GM19438 (cell line): ENCODE data around the gene RFX1.
"Not testable (repeated sequence)": the region's sequence is repeated elsewhere in the genome, so short reads cannot be mapped to it uniquely, and the experiment has no call there.

Experiments
- ATAC-seq: cut with Tn5 transposase; IDR thresholded peaks from one replicate; pipeline ENCODE4 v1.9.1; 2021; ENCODE audit warnings: low read depth; ENCODE audit not compliant: unreplicated experiment

RFX1 gene

DNA sequence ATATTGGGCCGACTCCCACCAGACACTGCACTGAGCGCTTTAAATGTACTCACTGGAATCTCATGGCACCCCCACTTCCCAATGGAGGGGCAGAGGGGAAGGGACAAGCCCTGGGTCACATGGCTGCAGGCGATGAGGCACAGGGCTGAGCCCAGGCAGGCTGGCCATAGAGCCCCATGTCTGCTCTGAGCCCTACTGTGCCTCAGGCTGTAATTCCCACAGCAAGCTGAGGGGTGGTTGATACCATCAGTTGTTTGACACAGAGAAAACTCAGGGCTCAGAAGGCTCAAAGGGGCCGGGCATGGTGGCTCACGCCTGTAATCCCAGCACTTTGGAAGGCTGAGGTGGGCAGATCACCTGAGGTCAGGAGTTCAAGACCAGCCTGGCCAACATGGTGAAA is 25.1 kb downstream of the RFX1 start:
- ATAC-seq: no peak

DNA sequence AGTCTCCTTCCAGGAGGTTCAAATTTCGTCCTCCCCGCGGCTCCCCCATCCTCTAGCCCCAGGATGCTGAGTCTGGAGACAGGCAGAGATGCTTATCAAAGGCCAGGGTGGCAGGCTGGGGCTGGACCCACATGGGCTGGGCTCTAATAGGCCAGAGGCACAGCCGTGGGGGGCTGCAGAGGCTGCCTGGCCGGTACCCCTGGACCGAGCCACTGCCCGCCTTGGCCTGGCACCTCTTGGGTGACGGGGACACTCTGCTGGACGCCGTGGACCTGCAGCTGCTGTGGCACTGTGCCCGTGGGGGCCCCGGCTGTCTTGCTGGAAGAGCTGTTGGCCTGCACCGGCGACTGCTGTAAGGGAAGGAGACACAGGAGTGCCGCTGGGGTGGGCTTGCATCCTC is 25.8 kb downstream of the RFX1 start:
- ATAC-seq: no peak

DNA sequence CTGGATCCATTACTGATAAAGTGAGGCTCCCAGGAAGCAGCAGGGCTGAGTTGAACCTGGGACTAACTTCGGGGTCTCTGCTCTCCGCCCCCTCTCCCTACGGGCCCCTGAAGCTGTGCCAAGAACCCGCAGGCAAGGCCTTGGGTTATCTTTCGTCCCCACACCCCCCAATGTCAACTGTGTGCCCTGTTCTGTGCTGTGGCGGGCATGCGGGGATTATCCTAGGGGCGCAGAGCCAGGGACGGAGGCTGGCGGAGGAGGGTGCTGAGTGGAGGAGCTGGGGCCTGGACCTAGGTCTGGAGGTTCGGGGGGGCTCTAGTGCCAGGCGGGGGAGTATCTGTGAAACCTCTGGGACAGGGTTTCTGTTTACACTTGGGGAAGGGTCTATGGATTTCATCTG is 26.4 kb downstream of the RFX1 start:
- ATAC-seq: no peak

DNA sequence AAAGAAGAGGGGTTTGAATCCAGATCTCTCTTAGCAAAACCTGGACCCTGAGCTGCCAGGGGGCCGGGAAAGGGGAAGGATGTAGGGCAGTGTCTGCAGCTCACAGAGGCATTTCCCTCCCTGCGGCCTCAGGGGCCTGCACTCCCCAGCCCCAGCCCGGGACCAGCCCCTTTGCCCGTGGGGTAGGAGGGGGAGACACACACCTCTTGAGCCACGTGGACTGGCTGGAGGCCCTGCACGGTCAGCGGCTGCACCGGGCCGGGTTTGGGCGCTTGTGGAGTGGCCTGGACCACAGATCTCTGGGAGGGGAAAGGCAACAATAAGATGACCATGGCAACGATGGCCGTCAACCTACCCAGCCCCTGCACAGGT is 26.9 kb downstream of the RFX1 start:
- no peak for ATAC-seq

DNA sequence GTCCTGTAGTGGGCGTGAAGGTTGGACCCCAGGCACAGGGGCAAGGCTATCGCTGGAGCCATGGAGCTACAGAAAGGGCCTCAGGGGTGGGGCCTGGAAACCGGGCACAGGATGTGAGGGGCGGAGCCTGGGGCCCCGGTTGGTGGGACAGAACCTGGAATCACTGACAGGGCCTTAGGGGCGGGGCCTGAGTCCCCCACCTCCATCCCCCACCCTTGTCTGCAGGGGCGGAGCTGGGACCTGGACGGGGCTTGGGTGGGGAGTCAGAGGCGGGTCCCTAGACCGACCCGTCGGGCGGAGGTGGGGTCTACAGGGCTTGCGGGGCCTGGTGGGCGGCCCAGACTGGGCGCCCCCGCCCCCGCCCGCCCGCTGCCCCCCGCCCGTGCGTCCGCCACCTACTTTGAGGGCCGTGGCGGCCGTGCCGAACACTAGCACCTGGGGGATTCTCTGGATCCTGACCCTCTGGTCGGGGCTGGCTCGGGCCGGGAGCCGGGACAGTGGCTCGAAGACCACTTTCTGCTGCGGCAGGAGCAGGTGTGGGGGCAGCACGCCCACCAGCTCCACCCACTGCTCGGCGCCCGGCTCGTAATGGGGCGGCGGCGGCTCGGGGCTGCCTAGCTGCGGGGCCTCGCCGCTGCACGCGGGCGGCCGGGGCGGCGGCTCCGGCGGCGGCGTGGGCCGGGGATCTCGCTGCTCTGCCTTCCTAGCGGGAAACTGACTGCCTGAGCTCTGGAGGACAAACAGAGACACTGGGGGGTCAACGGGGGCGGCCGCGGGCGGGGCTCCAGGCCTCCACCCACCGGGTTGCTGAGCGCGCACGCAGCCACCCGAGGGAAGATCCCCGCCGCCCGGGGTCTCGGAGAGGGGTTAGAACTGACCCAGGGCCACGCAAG is 27.5 kb downstream of the RFX1 start:
- ATAC-seq: no peak

DNA sequence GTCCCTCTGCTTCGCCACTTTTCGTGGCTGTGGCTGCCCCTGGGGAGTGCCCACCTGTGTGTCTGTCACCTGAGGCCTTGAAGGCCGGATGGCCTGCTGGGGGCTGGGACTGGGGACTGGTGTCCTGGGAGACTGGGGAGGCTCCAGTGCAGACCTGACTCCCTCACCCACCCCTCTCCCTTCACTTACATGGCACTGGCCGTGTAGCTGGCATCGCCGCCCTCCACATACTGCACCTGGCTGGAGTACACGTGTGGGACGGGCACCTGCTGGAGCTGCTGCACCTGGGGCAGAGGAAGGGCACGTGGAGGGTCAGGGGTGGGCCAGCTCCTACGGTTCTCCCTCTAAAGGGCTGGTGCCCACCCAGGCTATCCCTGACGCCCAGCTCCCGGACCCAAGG is 28.3 kb downstream of the RFX1 start:
- no peak for ATAC-seq

DNA sequence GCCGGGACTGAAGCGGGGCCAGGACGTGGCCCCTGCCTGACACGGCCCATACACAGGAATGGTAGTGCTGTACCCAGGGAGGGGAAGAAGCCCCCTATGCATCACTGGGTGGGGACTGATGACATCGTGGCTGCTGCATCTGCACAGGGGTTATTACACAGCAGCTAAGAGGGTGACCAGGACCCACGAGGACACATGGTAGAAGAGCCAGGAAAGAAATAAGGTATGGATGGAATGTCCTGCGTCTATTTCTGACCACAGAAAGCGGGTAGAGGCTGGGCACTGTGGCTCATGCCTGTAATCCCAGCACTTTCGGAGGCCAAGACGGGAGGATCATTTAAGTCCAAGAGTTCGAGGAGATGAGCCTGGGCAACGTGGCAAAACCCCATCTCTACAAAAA is 29.7 kb downstream of the RFX1 start:
- ATAC-seq: no peak

- ATAC-seq: no peak
Observed at GRCh38 chr19:13975870-13976269, 30.2 kb downstream of the RFX1 start.

- ATAC-seq: no peak
Observed at GRCh38 chr19:13974073-13974472, 32.0 kb downstream of the RFX1 start.

- ATAC-seq: not testable (repeated sequence)
Observed at GRCh38 chr19:13973479-13973878, 32.6 kb downstream of the RFX1 start.

GRCh38 chr19:13972368-13973155 is 33.6 kb downstream of the RFX1 start:
- ATAC-seq: no peak

GRCh38 chr19:13971868-13972267 is 34.3 kb downstream of the RFX1 start:
- not testable (repeated sequence) for ATAC-seq

GRCh38 chr19:13969897-13970296 is 36.2 kb downstream of the RFX1 start:
- no peak for ATAC-seq

GRCh38 chr19:13968999-13969398 is 37.1 kb downstream of the RFX1 start:
- ATAC-seq: no peak

DNA sequence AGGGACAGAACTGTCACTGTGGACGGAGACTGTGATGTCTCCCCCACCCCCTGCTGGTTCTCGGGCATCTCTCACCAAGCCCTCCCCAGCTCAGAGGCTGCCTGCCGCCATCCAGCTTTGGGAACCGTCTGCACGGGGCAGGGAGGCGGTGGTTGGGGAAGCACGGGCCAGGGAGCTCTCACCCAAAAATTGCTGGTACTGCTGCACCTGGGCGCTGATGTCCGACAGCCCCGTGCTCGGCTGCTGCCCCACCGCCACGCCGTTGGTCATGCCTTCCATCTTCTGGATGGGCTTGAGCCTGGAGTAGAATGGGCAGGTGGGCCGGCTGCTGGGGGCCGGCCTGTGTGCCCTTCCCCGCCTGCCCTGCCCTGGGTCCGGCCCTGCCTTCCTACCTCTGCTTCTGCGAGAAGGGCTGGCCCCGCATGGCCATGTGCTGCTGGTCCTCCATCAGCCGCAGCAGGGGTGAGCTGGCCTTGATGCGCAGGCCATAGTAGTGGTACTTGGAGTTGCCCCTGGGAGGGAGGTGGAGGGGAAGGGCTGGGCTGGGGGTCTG is 37.7 kb downstream of the RFX1 start:
- no peak for ATAC-seq

DNA sequence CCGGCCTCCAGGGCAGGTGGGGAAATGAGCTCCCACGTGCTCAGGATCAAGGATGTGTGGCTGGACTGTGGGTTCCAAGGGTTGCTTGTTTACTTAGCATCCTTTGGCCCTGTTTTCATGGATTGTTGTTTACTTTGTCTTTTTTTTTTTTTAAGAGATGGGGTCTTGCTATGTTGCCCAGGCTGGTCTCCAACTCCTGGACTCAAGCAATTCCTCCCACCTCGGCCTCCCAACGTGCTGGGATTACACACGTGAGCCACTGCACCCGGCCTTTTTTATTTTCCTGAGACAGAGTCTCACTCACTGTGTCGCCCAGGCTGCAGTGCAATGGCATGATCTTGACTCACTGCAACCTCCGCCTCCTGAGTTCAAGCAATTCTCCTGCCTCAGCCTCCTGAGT is 38.9 kb downstream of the RFX1 start:
- not testable (repeated sequence) for ATAC-seq

DNA sequence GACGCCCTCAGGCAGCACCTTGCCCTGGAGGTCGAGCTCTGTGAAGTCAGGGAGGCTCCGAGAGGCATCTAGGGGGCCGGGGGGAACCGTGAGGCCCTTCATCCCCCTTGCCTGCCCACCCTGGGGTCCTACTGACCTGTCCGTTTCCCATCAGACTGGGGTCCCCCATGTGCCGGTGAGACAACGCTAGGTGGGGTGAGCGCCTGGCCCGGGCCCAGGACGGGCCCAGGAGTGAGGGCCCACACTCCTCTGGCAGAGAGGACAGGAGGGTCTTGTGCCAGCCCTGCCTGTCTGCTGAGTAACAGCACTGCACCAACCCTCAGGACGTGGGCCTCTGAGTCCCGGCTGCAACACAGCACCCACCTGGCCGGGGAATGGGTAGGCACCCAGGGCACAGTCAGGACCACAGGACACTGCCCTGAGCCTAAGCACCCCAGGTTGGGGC is 39.4 kb downstream of the RFX1 start:
- ATAC-seq: no peak

- no peak for ATAC-seq
Observed at GRCh38 chr19:13965926-13966683, 40.0 kb downstream of the RFX1 start.

GRCh38 chr19:13965377-13965896 is 40.7 kb downstream of the RFX1 start:
- ATAC-seq: no peak

DNA sequence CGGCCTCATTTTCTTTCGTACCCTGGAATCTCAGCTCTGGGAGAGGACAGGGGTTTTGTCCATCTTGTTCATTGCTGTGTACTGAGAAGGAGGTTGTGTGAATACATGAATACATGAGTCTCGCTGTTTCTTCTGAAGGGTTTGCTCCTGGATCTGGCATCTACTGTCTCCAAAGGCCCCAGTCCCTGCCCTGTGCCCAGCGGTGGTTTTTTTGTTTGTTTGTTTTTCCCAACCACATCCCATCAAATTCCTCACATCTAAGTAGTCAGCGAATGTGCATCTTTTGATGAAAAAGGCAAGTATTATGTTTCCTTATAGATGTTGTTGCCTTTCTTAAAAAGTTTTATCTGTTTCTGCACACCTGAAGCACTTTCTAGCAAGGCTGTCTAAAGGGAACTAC is 41.3 kb downstream of the RFX1 start:
- ATAC-seq: no peak
